HG03045 (cell line): ENCODE results near the gene SSTR4.

ENCODE experiments used
- ATAC-seq: cut with Tn5 transposase; IDR thresholded peaks from one replicate; pipeline ENCODE4 v1.9.1; 2021; ENCODE audit warnings: mild to moderate bottlenecking, moderate library complexity; ENCODE audit not compliant: unreplicated experiment

Gene SSTR4

DNA sequence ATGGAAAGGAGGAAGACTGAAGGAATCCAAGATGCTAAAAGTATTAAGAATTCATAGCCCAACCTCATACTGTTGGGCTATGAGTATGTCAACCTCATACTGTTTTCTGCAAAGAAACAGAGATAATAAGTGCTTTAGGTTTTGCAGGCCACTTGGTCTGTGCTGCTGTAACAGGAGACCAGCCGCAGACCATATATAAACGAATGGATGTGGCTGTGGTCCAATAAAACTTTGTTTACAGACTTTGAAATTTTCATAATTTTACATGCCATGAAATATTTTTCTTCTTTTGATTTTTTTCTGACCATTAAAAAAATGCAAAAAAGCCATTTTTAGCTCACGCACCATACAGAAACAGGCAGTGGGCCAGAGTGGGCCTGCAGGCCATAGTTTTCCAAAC is 28.1 kb downstream of the SSTR4 start:
- no peak for ATAC-seq

DNA sequence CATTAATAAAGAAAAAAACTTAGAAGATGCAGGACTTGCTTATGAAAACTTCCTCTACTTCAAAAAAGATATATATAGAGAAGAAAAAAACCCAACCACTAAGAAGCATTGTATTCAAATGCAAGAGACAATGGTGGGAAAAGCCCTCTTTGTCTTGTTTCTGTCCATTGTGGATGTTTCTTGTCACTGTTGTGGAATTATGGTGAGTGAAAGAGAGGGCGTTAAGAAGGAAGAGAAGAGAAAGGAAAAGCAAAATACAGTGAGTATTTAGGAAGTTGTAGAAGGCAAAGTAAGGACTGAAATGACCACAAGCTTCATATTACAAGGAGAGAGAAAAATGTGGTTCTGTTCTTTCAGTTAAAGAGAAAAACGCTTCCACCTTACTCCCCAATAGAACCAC is 28.5 kb downstream of the SSTR4 start:
- ATAC-seq = no peak

DNA sequence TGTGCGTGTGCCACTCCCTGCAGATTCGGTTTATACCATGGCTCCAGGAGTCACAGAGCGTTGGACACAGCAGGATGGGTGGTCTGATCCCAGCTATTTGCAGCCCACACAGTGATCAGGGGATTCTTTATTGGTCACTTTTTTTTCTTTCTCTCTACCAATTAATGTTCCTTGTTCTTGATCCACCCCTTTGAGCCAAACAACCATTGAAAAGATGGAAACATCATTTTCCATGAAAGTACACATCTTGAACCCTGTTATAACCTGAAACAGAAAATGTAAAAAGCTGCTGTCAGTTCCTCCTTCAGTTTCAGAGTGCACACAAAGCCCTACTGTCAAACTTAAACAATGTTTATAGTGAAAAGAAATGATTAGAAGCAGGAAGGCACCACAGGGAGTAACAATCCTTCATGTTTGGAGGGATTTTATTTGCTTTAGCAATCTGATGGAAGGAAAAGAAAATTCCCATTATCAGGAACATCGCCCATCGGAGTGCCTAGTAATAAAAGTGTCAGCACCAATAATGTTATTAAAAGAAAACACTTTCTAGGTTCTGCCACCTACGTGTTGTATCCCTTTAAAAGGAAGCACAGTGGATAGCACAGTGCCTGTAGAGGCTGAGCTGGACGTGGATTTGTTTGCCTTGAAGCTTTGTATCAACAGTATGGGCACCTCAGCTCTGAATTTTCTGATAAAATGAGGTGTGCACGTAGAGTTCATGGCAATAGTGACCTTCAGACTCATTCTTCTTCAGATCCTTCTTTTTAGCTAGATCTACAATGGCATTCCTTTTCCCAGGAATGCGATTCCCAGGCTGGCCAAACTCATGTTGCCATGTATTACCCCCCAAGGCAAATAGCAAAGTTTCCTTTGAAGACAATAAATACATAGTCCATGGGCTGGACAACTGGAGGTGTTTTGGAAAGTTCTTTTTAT is 30.4 kb downstream of the SSTR4 start:
- no peak for ATAC-seq

DNA sequence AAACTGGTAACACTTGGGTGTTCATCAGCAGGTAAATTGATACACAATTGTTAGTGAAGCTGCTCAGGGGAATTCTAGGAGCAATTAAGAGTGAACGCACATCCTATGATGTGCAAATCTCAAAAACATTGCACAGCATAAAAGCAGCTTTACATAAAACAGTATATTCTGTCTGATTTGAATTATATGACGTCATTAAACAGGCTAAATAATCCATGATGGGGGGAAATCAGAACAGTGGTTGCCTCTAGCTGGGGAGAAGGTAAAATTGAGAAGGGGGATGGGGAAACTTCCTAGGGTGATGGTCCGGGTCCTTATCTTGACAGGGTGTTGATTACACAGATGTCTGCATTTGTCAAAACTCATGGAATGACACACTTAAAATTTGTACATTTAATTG is 31.7 kb downstream of the SSTR4 start:
- ATAC-seq = no peak

DNA sequence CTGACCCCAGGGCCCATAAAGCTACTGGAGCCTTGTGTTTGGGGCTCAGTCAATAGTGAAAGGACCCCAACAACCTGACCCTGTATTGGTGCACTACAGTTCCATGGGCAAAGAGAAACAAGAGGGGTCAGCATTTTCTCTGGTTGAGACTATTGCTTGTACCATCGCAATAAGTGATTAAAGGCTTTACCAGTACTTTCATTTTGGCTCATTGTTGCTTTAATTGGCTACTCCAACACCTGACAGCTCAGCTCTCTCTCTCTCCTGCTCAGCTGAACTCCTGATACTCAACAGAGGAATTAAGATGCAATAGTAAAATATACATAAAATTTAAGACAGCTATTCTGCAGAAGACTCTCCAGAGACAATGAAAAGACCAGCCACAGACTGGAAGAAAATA is 33.2 kb downstream of the SSTR4 start:
- ATAC-seq = no peak

DNA sequence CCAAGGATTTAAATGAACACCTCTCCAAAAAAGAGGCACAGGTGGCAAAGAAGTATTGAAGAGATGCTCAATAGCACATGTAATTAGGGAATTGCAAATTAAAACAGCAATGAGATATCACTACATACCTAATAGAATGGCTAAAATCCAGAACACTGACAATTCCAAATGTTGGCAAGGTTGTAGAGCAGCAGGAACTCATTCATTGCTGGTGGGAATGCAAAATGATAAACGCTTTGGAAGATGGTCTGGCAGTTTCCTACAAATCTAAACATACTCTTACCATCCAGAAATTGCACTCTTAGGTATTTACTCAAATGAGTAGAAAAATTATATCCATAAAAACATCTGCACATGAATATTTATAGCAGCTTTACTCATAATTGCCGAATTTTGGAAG is 34.0 kb downstream of the SSTR4 start:
- ATAC-seq = no peak

DNA sequence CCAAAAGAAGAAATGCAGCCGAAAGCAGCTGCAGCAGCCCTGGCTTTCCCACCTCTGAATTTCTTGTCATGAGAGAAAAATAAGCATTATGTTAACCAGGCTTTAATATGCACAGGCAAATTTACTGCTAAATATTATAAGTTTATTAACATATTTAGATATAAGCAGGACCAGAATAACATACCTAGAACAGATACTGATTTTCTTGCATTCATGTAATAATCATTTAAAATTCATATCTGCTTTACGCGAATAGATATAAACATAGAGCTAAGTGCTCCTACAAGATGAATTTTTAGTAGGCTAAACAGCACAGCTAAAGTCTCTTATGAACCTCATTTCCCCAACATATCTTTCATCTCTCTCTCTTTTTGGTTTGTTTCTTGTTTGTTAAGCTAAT is 36.3 kb downstream of the SSTR4 start:
- ATAC-seq = no peak

DNA sequence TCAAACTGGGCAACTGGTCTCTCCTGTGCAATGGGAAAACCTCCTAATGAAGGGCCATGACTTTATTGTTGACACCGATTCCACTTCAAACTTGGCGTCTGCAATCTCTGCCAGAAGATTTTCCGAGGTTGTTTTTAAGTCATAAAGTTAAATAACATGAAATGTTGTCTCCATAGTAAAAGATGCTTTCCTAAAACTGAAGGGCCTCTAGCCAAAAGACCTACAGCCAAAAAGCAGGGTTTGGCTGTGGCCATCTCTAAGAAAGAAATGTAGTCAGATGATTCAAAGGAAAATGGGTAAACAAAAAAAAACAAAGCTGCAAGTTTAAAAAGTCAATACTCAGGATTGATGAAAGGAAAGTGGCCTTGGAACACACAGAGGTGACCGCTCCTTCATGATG is 36.9 kb downstream of the SSTR4 start:
- no peak for ATAC-seq

DNA sequence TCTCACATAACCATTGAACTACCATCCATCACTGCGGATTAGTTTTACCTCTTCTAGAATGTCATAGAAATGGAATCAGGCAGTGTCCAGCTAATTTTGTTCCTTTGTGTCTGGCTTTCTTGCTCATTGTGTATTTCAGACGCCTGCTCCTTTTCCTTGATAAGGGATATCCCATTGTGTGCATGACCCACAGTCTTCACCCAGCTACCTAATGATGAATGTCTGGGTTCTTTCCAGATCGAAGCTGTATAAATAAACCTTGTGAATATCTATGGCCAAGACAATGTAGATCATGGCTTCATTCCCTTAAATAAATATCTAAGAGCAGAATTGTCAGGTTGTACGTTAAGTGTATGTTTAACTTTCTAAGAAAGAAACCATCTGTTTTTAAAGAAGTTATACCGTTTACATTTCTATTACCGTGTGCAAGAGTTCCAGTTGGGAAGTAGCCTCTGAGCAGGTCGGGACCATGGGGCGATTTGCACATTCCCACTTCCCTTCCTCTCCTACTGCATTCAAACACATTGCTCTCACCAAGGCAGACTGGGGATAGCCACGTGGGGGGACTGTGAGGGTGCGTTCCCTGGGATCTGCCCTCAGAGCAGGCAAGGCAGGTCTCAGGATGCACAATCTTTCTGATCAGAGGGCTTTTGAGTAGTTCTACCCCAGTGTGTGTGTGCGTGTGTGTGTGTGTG is 37.9 kb downstream of the SSTR4 start:
- no peak for ATAC-seq

DNA sequence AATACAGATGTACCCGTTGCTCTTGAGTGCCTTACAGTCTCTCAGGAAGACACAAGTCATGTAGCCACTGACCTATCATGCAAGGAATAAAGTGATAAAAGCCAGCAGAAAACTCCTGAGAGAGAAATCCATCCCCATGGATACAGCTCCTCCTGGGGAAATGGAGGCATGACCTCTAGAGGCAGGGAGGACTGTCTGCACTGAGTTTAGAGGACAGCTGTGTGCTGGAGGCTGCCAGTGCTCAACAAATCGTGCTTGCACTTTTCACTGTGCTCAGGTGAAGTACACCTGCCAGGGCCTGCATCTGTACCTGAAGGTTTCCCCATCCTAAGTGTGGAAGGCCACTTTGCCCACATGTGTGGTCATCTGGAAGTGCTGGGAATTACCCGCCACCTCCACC is 38.9 kb downstream of the SSTR4 start:
- no peak for ATAC-seq

DNA sequence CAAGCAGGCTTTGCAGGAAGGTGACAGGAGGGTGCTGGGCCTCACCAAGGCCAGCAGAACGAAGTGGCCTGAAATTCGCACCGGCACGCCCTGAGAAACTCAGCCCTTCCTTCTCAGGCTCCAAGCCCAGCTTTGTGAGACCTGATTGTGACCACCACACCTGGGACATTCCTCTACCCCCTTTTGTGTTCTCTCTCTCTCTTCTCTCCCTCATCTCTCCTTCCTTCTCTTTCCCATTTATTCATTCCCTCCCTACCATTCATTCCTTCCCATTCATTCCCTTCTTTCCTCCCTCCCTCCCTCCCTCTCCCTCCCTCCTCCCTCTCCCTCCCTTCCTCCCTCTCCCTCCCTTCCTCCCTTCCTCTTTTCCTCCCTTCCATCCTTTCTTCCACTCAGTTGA is 42.2 kb downstream of the SSTR4 start:
- no peak for ATAC-seq

GRCh38 chr20:23078351-23079015 is 43.4 kb downstream of the SSTR4 start:
- ATAC-seq = no peak

DNA sequence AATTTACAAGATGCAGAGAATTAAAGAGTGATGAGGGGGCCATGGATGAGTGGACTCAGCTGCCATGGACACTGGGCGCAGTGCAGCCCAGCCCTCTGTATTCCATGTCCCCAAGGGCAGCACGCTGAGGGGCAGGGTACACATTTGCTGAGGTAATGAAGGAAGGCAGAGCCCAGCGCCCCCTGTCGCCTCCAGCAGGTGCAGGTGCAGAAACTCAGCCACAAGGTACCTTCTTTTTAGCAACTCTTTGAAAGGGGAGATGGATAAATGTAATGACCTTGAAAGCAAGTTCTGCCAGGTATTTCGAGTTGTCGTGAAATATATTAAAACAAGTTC is 43.9 kb downstream of the SSTR4 start:
- no peak for ATAC-seq

- no peak for ATAC-seq
Observed at GRCh38 chr20:23079926-23080325, 44.8 kb downstream of the SSTR4 start.

DNA sequence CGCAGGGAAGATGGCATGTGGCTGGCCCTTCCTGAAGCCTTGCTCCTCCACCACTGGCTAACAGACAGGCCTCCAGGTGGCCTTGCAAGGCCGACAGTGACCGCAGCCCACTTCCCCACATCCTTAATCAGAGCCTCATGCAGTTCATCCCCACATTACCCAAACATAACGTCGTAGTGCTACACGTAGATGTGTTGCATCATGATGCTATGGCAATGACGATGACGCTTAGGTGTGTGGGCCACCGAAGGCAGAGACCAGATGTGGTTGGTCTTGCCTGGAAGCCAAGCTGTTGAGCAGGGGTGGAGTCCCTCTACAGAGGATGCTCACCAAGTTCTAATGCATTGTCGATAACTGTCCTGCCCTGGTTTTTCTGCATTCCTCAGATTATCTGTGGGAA is 45.4 kb downstream of the SSTR4 start:
- ATAC-seq = no peak

DNA sequence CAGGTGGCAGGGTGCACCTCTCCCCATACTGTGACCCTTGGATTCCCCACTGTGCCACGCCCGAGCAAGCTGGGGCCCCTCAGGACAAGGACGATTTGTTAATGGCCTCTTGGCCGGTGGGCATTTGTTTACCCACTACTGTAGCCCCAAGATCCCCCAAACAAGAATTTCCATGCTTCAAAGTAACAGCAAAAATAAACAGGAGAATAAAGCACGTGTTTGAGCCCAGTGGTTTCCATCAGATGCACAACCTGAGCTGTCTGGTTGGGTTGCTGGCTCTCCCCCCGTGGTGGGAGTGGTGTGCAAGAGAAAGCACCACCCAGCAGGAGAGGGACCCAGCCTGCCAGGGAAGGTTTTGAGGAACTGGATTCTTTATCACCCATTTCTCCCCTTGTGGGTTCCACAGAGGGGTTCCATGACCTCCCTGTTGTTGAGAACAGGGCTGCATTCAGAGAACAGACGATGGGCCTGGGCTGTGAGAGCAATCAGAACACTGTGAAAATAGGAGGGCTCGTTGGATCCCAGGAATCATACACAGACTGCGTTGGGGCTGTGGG is 46.2 kb downstream of the SSTR4 start:
- no peak for ATAC-seq

DNA sequence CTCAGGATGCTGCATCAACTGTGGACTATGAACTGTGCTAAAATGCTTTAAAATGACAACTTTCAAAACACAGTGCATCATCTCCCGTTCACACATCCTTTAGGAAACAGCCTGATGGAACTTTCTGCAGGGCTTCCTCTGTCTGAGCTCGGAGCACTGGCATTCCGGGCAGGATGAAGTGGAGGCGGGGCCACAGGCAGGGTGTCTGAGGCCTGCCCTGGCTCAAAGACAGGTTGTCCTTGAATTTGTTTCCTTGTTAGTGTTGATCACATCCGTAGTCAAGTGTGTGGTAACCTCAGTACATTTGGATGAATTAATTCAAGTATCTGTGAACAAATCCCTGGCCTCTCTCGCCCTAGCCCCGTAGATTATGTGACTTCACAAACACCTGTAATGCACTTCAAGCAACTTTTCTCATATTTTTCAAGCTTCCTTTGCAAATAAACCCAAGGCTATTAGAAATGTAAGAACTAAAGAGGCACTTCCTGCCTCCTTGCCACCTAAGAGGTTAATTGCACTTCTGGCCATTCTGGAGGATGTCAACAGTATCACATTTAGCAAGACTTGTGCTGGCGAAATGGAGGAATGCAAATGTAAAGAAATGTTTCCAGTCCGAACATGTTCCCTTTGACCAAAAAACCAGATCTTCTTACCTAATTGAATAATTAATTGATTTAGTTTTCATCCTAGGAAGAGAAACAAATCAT is 47.9 kb downstream of the SSTR4 start:
- ATAC-seq = no peak

- ATAC-seq = no peak
Observed at GRCh38 chr20:23083553-23084220, 48.6 kb downstream of the SSTR4 start.

GRCh38 chr20:23084282-23084844 is 49.3 kb downstream of the SSTR4 start:
- ATAC-seq = no peak

- no peak for ATAC-seq
Observed at GRCh38 chr20:23084845-23085365, 49.8 kb downstream of the SSTR4 start.
